GM12878 (cell line): ENCODE results near the gene PJA2. TPM values are rescaled to one million over a fixed set of nuclear protein-coding genes. Genes with fewer than 3 reads are reported as not detected.

Experiments
- ATAC-seq: fragments of 200-7000 bp; cut with Tn5 transposase; 3 replicates; pipeline ENCODE4 v1.9.1; 2020; ENCODE audit warnings: mild to moderate bottlenecking, moderate library complexity
- BruUV-seq: library from RNA; stranded (reverse); fragments of 400-500 nt; replicated peaks from 2 replicates; lab custom pipeline; 2021; lab: Mats Ljungman, UMichigan
- CTCF ChIA-PET: fragments of 300-600 bp; sonication (Branson Sonifier 250); formaldehyde crosslinking; extraction: SDS; loops from one replicate; lab custom pipeline; 2021; ENCODE audit warnings: inconsistent platforms; lab: Yijun Ruan, JAX
- POLR2A ChIA-PET: fragments of 350-600 bp; formaldehyde crosslinking; extraction: SDS; loops from one replicate; lab custom pipeline; 2021; ENCODE audit warnings: inconsistent platforms; lab: Charles Lee
- RAD21 ChIA-PET: fragments of 300-600 bp; sonication (Branson Sonifier 250); formaldehyde crosslinking; loops from one replicate; lab custom pipeline; 2023; ENCODE audit warnings: antibody characterized with exemption; ENCODE audit not compliant: unreplicated experiment; lab: Charles Lee
- SMC1A ChIA-PET: fragments of 300-600 bp; sonication (Branson Sonifier 250); formaldehyde crosslinking; loops from one replicate; lab custom pipeline; 2023; ENCODE audit not compliant: unreplicated experiment, uncharacterized antibody; lab: Charles Lee
- DNase-seq: peaks from one replicate; pipeline ENCODE4 v3.0.0-alpha.2; 2011; ENCODE audit warnings: low read depth, low spot score
- FAIRE-seq: peaks from 3 replicates; lab custom pipeline; 2011; peaks lifted over from hg19 to GRCh38; lab: Jason Lieb, UNC
- H2AFZ ChIP-seq: 2 replicates; pipeline ENCODE4 v1.6.0; 2011; ENCODE audit warnings: low read depth, low read length, control low read depth; ENCODE audit not compliant: control insufficient read depth
- H3K27ac ChIP-seq: 2 replicates; pipeline ENCODE4 v1.5.1; 2011; ENCODE audit warnings: control low read depth; ENCODE audit not compliant: control insufficient read depth, insufficient read depth
- H3K27me3 ChIP-seq, 2 experiments: replicated peaks in 1 of 2; 2 replicates each; pipeline versions ENCODE4 v1.6.0 to v1.6.1; 2011; ENCODE audit warnings: low read length in 1 of 2; ENCODE audit not compliant: control insufficient read depth in 2 of 2, insufficient read depth in 2 of 2
- H3K36me3 ChIP-seq, 2 experiments: 2 replicates each; pipeline ENCODE4 v1.5.1; 2011; ENCODE audit warnings: low read length in 1 of 2; ENCODE audit not compliant: control insufficient read depth in 2 of 2, insufficient read depth in 2 of 2
- H3K4me1 ChIP-seq: 2 replicates; pipeline ENCODE4 v1.6.1; 2011; ENCODE audit warnings: mild to moderate bottlenecking, low read length, moderate library complexity, mixed read lengths; ENCODE audit not compliant: control insufficient read depth, insufficient read depth
- H3K4me2 ChIP-seq: 2 replicates; pipeline ENCODE4 v1.6.0; 2011; ENCODE audit warnings: control low read depth; ENCODE audit not compliant: control insufficient read depth, insufficient read depth
- H3K4me3 ChIP-seq: fragments of 200-600 bp; sonication (generic); 2 replicates; pipeline ENCODE4 v1.5.1; 2016
- H3K79me2 ChIP-seq: 2 replicates; pipeline ENCODE4 v1.6.0; 2011; ENCODE audit warnings: low read length; ENCODE audit not compliant: control insufficient read depth, insufficient read depth
- H3K9ac ChIP-seq: 2 replicates; pipeline ENCODE4 v1.8.0; 2011; ENCODE audit warnings: low read length, control low read depth, mixed read lengths; ENCODE audit not compliant: control insufficient read depth, insufficient read depth
- H3K9me3 ChIP-seq: replicated peaks from 3 replicates; pipeline ENCODE4 v1.5.1; 2011; ENCODE audit warnings: mild to moderate bottlenecking, low read length; ENCODE audit not compliant: control insufficient read depth, insufficient read depth
- H4K20me1 ChIP-seq: 2 replicates; pipeline ENCODE4 v1.6.0; 2011; ENCODE audit not compliant: control insufficient read depth, insufficient read depth
- ATF2 ChIP-seq: IDR thresholded peaks from 2 replicates; pipeline ENCODE4 v1.6.1; 2012; ENCODE audit warnings: low read length, inconsistent platforms
- MXI1 ChIP-seq: fragments of 150-350 bp; IDR thresholded peaks from 2 replicates; pipeline ENCODE4 v1.6.1; 2011; ENCODE audit warnings: low read depth, mild to moderate bottlenecking, inconsistent platforms, low read length, improper control_type of control experiment
- MYC ChIP-seq: IDR thresholded peaks from 2 replicates; pipeline ENCODE4 v1.6.1; 2011; ENCODE audit warnings: mild to moderate bottlenecking, low read length, moderate library complexity, inconsistent platforms; ENCODE audit not compliant: insufficient read depth, insufficient replicate concordance, insufficient read length, severe bottlenecking
- RAD21 ChIP-seq: IDR thresholded peaks from 2 replicates; pipeline ENCODE4 v1.6.1; 2011; ENCODE audit warnings: mild to moderate bottlenecking, low read depth, low read length, moderate library complexity; ENCODE audit not compliant: insufficient read depth
- TAF1 ChIP-seq: IDR thresholded peaks from 2 replicates; pipeline ENCODE4 v1.6.1; 2011; ENCODE audit warnings: mild to moderate bottlenecking, low read depth, low read length, borderline replicate concordance
- ZNF274 ChIP-seq: IDR thresholded peaks from one replicate; pipeline ENCODE4 v1.8.0; 2011; ENCODE audit not compliant: insufficient read length, insufficient read depth
- WGBS: methylation state at CpG from one replicate; pipeline ENCODE4 v1.1.6; 2016; ENCODE audit warnings: low lambda C conversion rate; ENCODE audit not compliant: insufficient replicate concordance, insufficient coverage; ENCODE audit errors: missing lambda C conversion rate; 5-methylcytosine and 5-hydroxymethylcytosine counted together
- in situ Hi-C: fragments of 300-500 bp; cut with MboI; formaldehyde crosslinking; loops from 9 replicates; pipeline ENCODE4 v1.14.3; 2018; ENCODE audit warnings: mixed read lengths
- intact Hi-C: fragments of 100-400 bp; cut with micrococcal nuclease; formaldehyde crosslinking; loops from one replicate; pipeline ENCODE4 v1.14.2; 2022; ENCODE audit not compliant: unreplicated experiment
- polyA plus RNA-seq, 11 experiments: library from polyadenylated mRNA; depleted of rRNA in 4 of 11; unstranded in 6 of 11; stranded (reverse) in 5 of 11; fragments of >200 nt; fragmentation: Nextera tagmentation in 4 of 11; fragmentation: Illumina TruSeq in 1 of 11; extraction: Ambion mirVana in 4 of 11; extraction: Trizol in 1 of 11; gene quantifications; 1 replicate in 1 of 11; 2 replicates in 10 of 11; pipeline versions ENCODE4 v1.2.1 to v1.2.3, GENCODE V29; 2011 to 2016; ENCODE audit warnings: inconsistent platforms in 2 of 11, missing spikeins in 2 of 11, low read depth in 1 of 11
- total RNA-seq, 4 experiments: library from RNA; depleted of rRNA in 3 of 4; stranded (reverse); fragments of >200 nt in 3 of 4; fragmentation: Illumina TruSeq in 1 of 4; extraction: Trizol in 1 of 4; gene quantifications; 2 replicates each; pipeline versions ENCODE4 v1.2.1 to v1.2.3, GENCODE V29; 2013 to 2021
- TF ChIP-seq, protein P1 (sequence below): fragments of 450-650 bp; IDR thresholded peaks from 2 replicates; pipeline ENCODE4 v1.6.1; 2017; ENCODE audit warnings: mild to moderate bottlenecking, moderate library complexity

PJA2 gene
- total and polyA plus RNA-seq, 10 of the 15 experiments (the other 5 are each of a cell fraction or from before 2014, with no cell fraction given), result 27.8 to 93.4 (median 47.8) TPM

DNA sequence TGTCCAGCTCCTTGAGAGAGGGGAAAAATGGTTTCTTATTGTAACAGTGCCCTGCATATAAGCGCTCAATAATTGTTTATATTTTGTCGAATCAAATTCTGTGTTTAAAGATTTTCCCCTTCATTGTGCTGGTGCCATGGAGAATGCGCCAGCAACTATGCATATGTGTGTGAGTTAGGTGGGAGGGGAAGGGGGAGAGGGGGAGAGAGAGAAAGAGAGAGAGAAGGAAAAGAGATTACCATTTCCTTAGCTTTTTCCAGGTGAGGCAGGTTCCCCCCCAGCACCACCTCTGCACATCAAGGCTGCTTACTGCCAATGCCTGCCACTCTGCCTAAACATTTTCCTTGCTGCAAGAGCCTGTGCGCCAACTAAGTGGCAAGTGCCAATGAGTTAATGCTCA lies 111.0 kb downstream of the PJA2 start:
- ATAC-seq (no peak), FAIRE-seq (no peak), DNase-seq (no peak)
- no peaks in the 10 kb centered on the region for H3K4me1 ChIP-seq
- no peaks in the 10 kb centered on the region for H3K79me2 ChIP-seq
- no peak overlapping the region for H2AFZ ChIP-seq
- no peaks in the 10 kb centered on the region; the same call in 2 of the 3 replicates for H3K9me3 ChIP-seq
- CTCF ChIA-PET, result no interaction called here
- no peak overlapping the region for H3K4me3 ChIP-seq
- 54% methylated on average over 4 of the region's 4 CpGs for WGBS
- POLR2A ChIA-PET, result no interaction called here
- H4K20me1 ChIP-seq, result no peaks in the 10 kb centered on the region
- H3K27me3 ChIP-seq, result peaks cover 0 to 2% of the 10 kb centered on the region in 2 experiments; a peak in 1 of 4 replicates
- in situ Hi-C loops, result no loop called here
- no peak overlapping the region for H3K4me2 ChIP-seq
- TF ChIP-seq MYC (no peak), ATF2 (no peak), TAF1 (no peak), MXI1 (no peak), RAD21 (no peak), ZNF274 (no peak)
- TF ChIP-seq, protein P1, sequence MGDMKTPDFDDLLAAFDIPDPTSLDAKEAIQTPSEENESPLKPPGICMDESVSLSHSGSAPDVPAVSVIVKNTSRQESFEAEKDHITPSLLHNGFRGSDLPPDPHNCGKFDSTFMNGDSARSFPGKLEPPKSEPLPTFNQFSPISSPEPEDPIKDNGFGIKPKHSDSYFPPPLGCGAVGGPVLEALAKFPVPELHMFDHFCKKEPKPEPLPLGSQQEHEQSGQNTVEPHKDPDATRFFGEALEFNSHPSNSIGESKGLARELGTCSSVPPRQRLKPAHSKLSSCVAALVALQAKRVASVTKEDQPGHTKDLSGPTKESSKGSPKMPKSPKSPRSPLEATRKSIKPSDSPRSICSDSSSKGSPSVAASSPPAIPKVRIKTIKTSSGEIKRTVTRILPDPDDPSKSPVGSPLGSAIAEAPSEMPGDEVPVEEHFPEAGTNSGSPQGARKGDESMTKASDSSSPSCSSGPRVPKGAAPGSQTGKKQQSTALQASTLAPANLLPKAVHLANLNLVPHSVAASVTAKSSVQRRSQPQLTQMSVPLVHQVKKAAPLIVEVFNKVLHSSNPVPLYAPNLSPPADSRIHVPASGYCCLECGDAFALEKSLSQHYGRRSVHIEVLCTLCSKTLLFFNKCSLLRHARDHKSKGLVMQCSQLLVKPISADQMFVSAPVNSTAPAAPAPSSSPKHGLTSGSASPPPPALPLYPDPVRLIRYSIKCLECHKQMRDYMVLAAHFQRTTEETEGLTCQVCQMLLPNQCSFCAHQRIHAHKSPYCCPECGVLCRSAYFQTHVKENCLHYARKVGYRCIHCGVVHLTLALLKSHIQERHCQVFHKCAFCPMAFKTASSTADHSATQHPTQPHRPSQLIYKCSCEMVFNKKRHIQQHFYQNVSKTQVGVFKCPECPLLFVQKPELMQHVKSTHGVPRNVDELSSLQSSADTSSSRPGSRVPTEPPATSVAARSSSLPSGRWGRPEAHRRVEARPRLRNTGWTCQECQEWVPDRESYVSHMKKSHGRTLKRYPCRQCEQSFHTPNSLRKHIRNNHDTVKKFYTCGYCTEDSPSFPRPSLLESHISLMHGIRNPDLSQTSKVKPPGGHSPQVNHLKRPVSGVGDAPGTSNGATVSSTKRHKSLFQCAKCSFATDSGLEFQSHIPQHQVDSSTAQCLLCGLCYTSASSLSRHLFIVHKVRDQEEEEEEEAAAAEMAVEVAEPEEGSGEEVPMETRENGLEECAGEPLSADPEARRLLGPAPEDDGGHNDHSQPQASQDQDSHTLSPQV, result no peak
- RAD21 ChIA-PET, result no interaction called here
- no TSS peak for BruUV-seq
- no peaks in the 10 kb centered on the region for H3K36me3 ChIP-seq
- intact Hi-C loops, result no loop called here
- H3K27ac ChIP-seq, result no peak overlapping the region
- no peak overlapping the region for H3K9ac ChIP-seq
- SMC1A ChIA-PET, result no interaction called here
